GM06990 (cell line): ENCODE results near the gene CYP11A1.

ENCODE experiments used
- DNase-seq: peaks from one replicate; pipeline ENCODE4 v3.0.0-alpha.2; 2011; ENCODE audit not compliant: insufficient read length; ENCODE audit errors: extremely low read depth
- H3K27me3 ChIP-seq: replicated peaks from 2 replicates; pipeline ENCODE4 v1.6.0; 2011; ENCODE audit warnings: low read length; ENCODE audit not compliant: control insufficient read depth, insufficient read depth
- H3K36me3 ChIP-seq: 2 replicates; pipeline ENCODE4 v1.5.1; 2011; ENCODE audit warnings: low read length; ENCODE audit not compliant: control insufficient read depth, insufficient read depth
- H3K4me3 ChIP-seq: replicated peaks from 2 replicates; pipeline ENCODE4 v1.5.1; 2011; ENCODE audit warnings: low read depth, mild to moderate bottlenecking, control low read depth, low read length
- TF ChIP-seq, protein P1 (sequence below): IDR thresholded peaks from 2 replicates; pipeline ENCODE4 v1.5.1; 2011; ENCODE audit warnings: low read length, control low read depth, mild to moderate bottlenecking, inconsistent platforms; ENCODE audit not compliant: insufficient read depth, poor library complexity, severe bottlenecking

CYP11A1 gene

DNA sequence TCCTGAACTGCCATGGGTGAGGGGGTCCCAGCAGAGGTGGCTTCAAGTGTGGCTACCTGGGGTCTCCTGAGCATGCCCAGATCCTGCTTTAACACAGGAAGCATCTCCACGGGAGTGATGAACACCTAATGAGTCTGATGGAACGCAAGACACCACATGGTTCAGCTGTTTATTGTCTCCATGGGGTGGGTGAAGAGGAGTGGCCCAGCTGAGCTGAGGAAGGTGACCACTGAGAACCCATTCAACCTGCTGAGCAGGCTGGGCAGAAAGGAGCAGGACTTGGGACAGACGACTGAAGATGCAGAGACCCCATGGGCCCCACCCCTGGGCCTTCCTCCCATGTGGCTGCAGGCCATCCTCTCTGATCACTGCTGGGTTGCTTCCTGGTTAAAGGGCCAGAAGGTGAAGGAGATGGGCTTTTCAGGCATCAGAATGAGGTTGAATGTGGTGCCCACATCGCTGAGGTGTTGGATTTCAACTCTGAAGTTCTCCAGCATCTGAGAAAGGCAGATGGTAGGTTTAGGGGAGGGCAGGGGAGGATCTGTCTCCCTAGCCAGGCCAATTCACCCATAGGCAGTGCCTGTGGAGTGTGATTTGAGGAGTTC lies 29.7 kb downstream of the CYP11A1 start:
- Histone ChIP-seq H3K4me3 (no peak overlapping the region), H3K36me3 (no peaks in the 10 kb centered on the region), H3K27me3 (no peaks in the 10 kb centered on the region)
- TF ChIP-seq, protein P1, sequence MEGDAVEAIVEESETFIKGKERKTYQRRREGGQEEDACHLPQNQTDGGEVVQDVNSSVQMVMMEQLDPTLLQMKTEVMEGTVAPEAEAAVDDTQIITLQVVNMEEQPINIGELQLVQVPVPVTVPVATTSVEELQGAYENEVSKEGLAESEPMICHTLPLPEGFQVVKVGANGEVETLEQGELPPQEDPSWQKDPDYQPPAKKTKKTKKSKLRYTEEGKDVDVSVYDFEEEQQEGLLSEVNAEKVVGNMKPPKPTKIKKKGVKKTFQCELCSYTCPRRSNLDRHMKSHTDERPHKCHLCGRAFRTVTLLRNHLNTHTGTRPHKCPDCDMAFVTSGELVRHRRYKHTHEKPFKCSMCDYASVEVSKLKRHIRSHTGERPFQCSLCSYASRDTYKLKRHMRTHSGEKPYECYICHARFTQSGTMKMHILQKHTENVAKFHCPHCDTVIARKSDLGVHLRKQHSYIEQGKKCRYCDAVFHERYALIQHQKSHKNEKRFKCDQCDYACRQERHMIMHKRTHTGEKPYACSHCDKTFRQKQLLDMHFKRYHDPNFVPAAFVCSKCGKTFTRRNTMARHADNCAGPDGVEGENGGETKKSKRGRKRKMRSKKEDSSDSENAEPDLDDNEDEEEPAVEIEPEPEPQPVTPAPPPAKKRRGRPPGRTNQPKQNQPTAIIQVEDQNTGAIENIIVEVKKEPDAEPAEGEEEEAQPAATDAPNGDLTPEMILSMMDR, result no peak
- no peak for DNase-seq

- Histone ChIP-seq H3K27me3 (no peaks in the 10 kb centered on the region), H3K4me3 (no peak overlapping the region), H3K36me3 (no peaks in the 10 kb centered on the region)
- no peak for DNase-seq
- TF ChIP-seq, protein P1, result no peak
Observed at GRCh38 chr15:74337146-74337545, 30.3 kb downstream of the CYP11A1 start.

DNA sequence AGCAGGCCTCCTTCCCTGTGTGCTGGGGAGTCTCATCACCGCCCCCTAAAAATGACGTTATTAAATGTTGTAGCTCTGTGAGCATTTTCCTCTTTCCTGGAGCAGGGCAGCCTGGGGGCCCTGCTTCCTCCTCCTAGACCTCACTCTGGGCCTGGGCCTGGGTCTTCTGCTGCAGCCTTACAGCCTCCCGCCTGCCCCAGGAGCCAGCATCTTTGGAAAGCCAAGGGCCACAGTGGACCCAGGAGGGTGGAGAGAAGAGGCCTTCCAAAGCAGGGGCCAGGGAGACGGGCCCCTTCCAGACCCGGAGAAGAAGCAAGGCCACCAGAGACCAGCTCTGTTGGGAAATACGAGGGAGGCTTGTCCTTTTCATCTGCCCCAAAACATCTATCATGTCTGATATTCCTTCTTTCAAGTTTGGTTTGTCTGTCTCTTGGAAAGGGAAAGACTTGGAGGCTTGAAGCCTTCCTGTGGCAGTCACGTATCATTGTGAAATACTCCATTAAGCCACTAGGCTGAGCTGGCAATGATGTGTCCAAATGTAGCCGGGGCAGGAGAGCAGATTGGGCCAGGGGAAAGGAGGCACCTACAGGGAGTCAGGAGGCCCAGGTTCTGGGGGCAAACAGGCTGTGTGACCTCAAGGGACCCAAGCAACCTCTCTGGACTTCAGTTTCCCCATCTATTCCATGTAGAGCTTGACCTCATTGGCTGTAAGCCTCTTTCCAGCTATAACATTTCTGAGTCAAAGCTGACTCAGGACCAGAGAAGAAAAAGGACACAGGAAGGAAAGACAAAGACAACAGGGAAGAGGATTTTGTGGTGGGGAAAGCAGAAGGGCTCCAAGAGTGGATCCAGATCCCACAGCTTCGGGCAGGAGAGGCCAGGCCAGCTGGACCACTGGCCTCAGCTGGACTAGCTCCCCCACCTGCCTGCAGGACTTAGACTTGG lies 31.1 kb downstream of the CYP11A1 start:
- TF ChIP-seq, protein P1, result no peak
- Histone ChIP-seq H3K27me3 (no peaks in the 10 kb centered on the region), H3K4me3 (no peak overlapping the region), H3K36me3 (no peaks in the 10 kb centered on the region)
- no peak for DNase-seq

GRCh38 chr15:74335396-74335795 lies 32.0 kb downstream of the CYP11A1 start:
- no peak for DNase-seq
- TF ChIP-seq, protein P1, result no peak
- H3K36me3 ChIP-seq, result no peaks in the 10 kb centered on the region
- H3K27me3 ChIP-seq, result no peaks in the 10 kb centered on the region
- no peak overlapping the region for H3K4me3 ChIP-seq

DNA sequence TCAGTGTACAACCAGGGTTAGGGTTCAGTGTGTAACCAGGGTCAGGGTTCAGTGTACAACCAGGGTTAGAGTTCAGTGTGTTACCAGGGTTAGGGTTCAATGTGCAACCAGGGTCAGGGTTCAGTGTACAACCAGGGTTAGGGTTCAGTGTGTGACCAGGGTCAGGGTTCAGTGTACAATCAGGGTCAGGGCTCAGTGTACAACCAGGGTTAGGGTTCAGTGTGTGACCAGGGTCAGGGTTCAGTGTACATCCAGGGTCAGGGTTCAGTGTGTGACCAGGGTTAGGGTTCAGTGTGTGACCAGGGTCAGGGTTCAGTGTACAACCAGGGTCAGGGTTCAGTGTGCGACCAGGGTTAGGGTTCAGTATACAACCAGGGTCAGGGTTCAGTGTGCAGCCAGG lies 33.3 kb downstream of the CYP11A1 start:
- TF ChIP-seq, protein P1, result no peak
- Histone ChIP-seq H3K4me3 (no peak overlapping the region), H3K27me3 (no peaks in the 10 kb centered on the region), H3K36me3 (no peaks in the 10 kb centered on the region)
- no peak for DNase-seq
